ENCODE results near the gene TMEM52.

TMEM52 gene

GRCh38 chr1:1918901-1919303 lies at the start of gene TMEM52:
TSS of gene TMEM52 (minus strand) at chr1:1919279. CDS start at chr1:1919265, 14 bp downstream.
- DNase-seq = no peak

GRCh38 chr1:1967879-1968278 lies 48.8 kb upstream of the TMEM52 start:
- DNase-seq = no peak

GRCh38 chr1:1967151-1967550 lies 48.1 kb upstream of the TMEM52 start:
- DNase-seq = no peak

- DNase-seq = no peak
These were observed 47.1 kb upstream of the TMEM52 start for GRCh38 chr1:1966071-1966740.

- no peak for DNase-seq
These were observed 46.5 kb upstream of the TMEM52 start for GRCh38 chr1:1965546-1965945.

GRCh38 chr1:1964811-1965210 lies 45.7 kb upstream of the TMEM52 start:
- no peak for DNase-seq

GRCh38 chr1:1963570-1963969 lies 44.5 kb upstream of the TMEM52 start:
- DNase-seq = no peak

- no peak for DNase-seq
These were observed 43.7 kb upstream of the TMEM52 start for GRCh38 chr1:1962752-1963151.

- DNase-seq = no peak
These were observed 41.6 kb upstream of the TMEM52 start for GRCh38 chr1:1960480-1961196.

GRCh38 chr1:1959840-1960479 lies 40.9 kb upstream of the TMEM52 start:
- DNase-seq = peak; percentile 90

GRCh38 chr1:1959459-1959839 lies 40.4 kb upstream of the TMEM52 start:
- no peak for DNase-seq

- no peak for DNase-seq
These were observed 39.0 kb upstream of the TMEM52 start for GRCh38 chr1:1958071-1958541.

GRCh38 chr1:1957533-1957961 lies 38.5 kb upstream of the TMEM52 start:
- DNase-seq = no peak

GRCh38 chr1:1956586-1957532 lies 37.8 kb upstream of the TMEM52 start:
- DNase-seq = no peak

- no peak for DNase-seq
These were observed 37.0 kb upstream of the TMEM52 start for GRCh38 chr1:1956101-1956500.

GRCh38 chr1:1955621-1956094 lies 36.6 kb upstream of the TMEM52 start:
- no peak for DNase-seq

- DNase-seq = peak; percentile 43
These were observed 35.9 kb upstream of the TMEM52 start for GRCh38 chr1:1954831-1955441.

- no peak for DNase-seq
These were observed 34.9 kb upstream of the TMEM52 start for GRCh38 chr1:1954015-1954414.

GRCh38 chr1:1950940-1951339 lies 31.9 kb upstream of the TMEM52 start:
- no peak for DNase-seq

GRCh38 chr1:1948783-1949182 lies 29.7 kb upstream of the TMEM52 start:
- DNase-seq = no peak

- DNase-seq = peak; percentile 69
These were observed 28.4 kb upstream of the TMEM52 start for GRCh38 chr1:1947493-1947892.

GRCh38 chr1:1946540-1946939 lies 27.5 kb upstream of the TMEM52 start:
- no peak for DNase-seq

All from DMS53 (cell line).